HEK293 (cell line): ENCODE measurements around the gene LRP3.

Source experiments
- HIC1 ChIP-seq: fragments of 450-650 bp; formaldehyde crosslinking; IDR thresholded peaks from 2 replicates; pipeline ENCODE4 v1.5.1; 2016; ENCODE audit warnings: missing biosample characterization, missing genetic modification characterization
- HOXC10 ChIP-seq: sonication (generic); formaldehyde crosslinking; IDR thresholded peaks from 2 replicates; pipeline ENCODE4 v1.8.1; 2023; ENCODE audit warnings: mild to moderate bottlenecking, missing genetic modification reagents
- INSM2 ChIP-seq: fragments of 450-650 bp; formaldehyde crosslinking; IDR thresholded peaks from 2 replicates; pipeline ENCODE4 v1.5.1; 2016; ENCODE audit warnings: missing biosample characterization, missing genetic modification characterization
- KLF10 ChIP-seq: fragments of 450-650 bp; IDR thresholded peaks from 2 replicates; pipeline ENCODE4 v1.5.1; 2018; ENCODE audit warnings: missing biosample characterization, mild to moderate bottlenecking, missing genetic modification characterization
- PATZ1 ChIP-seq: fragments of 450-650 bp; formaldehyde crosslinking; IDR thresholded peaks from 2 replicates; pipeline ENCODE4 v1.5.1; 2016; ENCODE audit warnings: missing biosample characterization, missing genetic modification characterization
- PRDM10 ChIP-seq: fragments of 450-650 bp; formaldehyde crosslinking; IDR thresholded peaks from 2 replicates; pipeline ENCODE4 v1.5.1; 2016; ENCODE audit warnings: missing biosample characterization, missing genetic modification characterization
- PRDM2 ChIP-seq: fragments of 450-650 bp; formaldehyde crosslinking; IDR thresholded peaks from 2 replicates; pipeline ENCODE4 v1.5.1; 2016; ENCODE audit warnings: missing biosample characterization, missing genetic modification characterization, borderline replicate concordance
- PRDM6 ChIP-seq: fragments of 450-650 bp; formaldehyde crosslinking; IDR thresholded peaks from 2 replicates; pipeline ENCODE4 v1.5.1; 2017; ENCODE audit warnings: missing biosample characterization, missing genetic modification characterization
- ZBTB8A ChIP-seq: fragments of 450-650 bp; formaldehyde crosslinking; IDR thresholded peaks from 2 replicates; pipeline ENCODE4 v1.5.1; 2016; ENCODE audit warnings: missing biosample characterization, missing genetic modification characterization
- ZNF214 ChIP-seq: fragments of 450-650 bp; formaldehyde crosslinking; IDR thresholded peaks from 2 replicates; pipeline ENCODE4 v1.5.1; 2017; ENCODE audit warnings: missing biosample characterization, mild to moderate bottlenecking, missing genetic modification characterization, borderline replicate concordance
- ZNF366 ChIP-seq: fragments of 450-650 bp; formaldehyde crosslinking; conservative IDR thresholded peaks from 2 replicates; pipeline ENCODE4 v1.5.1; 2016; ENCODE audit warnings: missing biosample characterization, missing genetic modification characterization
- ZNF555 ChIP-seq: fragments of 450-650 bp; formaldehyde crosslinking; conservative IDR thresholded peaks from 2 replicates; pipeline ENCODE4 v1.5.1; 2017; ENCODE audit warnings: missing biosample characterization, mild to moderate bottlenecking, missing genetic modification characterization, inconsistent platforms
- ZNF670 ChIP-seq: fragments of 450-650 bp; formaldehyde crosslinking; IDR thresholded peaks from 2 replicates; pipeline ENCODE4 v1.5.1; 2016; ENCODE audit warnings: missing biosample characterization, missing genetic modification characterization, low read depth
- ZNF692 ChIP-seq: fragments of 450-650 bp; formaldehyde crosslinking; IDR thresholded peaks from 2 replicates; pipeline ENCODE4 v1.5.1; 2016; ENCODE audit warnings: missing biosample characterization, missing genetic modification characterization
- ZNF76 ChIP-seq: fragments of 450-650 bp; formaldehyde crosslinking; IDR thresholded peaks from 2 replicates; pipeline ENCODE4; 2016; ENCODE audit warnings: low read depth, missing biosample characterization, missing genetic modification characterization, borderline replicate concordance
- ZNF777 ChIP-seq: fragments of 450-650 bp; formaldehyde crosslinking; IDR thresholded peaks from 2 replicates; pipeline ENCODE4 v1.5.1; 2017; ENCODE audit warnings: missing biosample characterization, missing genetic modification characterization, borderline replicate concordance

The LRP3 gene

GRCh38 chr19:33175886-33176669 is 18.1 kb upstream of the LRP3 start (continued):
- peak; percentile 55 for TF ChIP-seq PRDM2
- TF ChIP-seq PATZ1 (tag by site-specific recombination), result peak; percentile 29; the same call in 1 of the 2 replicates
- TF ChIP-seq PRDM6, result no peak
- no peak for TF ChIP-seq ZBTB8A
- TF ChIP-seq INSM2 (tag by site-specific recombination), result no peak
- peak; percentile 42 for TF ChIP-seq ZNF692 (tag by site-specific recombination)
- no peak for TF ChIP-seq KLF10 (tag by site-specific recombination)
- no peak for TF ChIP-seq ZNF555 (tag by site-specific recombination)
- no peak for TF ChIP-seq HIC1 (tag by site-specific recombination)
- TF ChIP-seq PRDM10 (tag by site-specific recombination), result peak; percentile 88
- TF ChIP-seq ZNF366 (tag by site-specific recombination), result no peak
- peak; percentile 84; the same call in 1 of the 2 replicates for TF ChIP-seq ZNF777 (tag by site-specific recombination)
- no peak for TF ChIP-seq HOXC10 (CRISPR knock-in tag)
- TF ChIP-seq ZNF214 (tag by site-specific recombination), result no peak
- TF ChIP-seq ZNF76 (tag by site-specific recombination), result no peak
- no peak for TF ChIP-seq ZNF670 (tag by site-specific recombination)
